HG02938 (cell line): Measurements from ENCODE around the gene TMEM140.
A peak's percentile ranks its signal among the peaks of the same experiment; 100 is the strongest.

ENCODE experiments used
- ATAC-seq: cut with Tn5 transposase; IDR thresholded peaks from one replicate; pipeline ENCODE4 v1.9.1; 2021; ENCODE audit warnings: mild to moderate bottlenecking, moderate library complexity; ENCODE audit not compliant: unreplicated experiment

The TMEM140 gene

DNA sequence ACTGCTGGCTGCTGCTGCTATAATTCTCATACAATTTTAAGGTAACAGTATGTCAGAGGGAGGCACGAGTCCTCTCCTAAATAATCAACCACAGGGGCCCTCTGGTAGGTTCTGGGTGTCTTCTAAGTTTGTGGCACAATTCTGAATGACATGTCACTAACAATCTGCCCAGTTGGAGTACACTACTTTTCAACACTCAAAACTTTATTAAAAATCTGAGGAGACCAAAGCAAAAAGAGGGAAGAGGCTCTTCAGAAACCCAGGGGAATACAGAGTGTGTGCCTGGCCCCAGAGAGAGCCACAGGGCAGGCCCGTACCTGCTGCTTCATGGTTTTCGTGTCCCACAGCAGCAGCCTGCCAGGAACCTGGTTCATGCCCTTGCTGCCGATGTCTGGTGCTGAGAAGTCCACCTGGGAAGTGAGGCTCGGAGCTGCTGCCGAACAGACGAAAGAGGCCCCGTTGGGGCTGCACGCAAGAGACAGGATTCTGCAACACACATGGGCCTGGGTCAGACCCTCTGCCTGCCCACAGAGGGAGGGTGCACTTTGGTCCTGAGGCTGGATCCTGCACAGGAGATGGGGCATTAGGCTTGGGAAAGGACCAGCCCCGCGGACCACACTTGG is 45.2 kb downstream of the TMEM140 start:
- ATAC-seq, result no peak

- no peak for ATAC-seq
Observed at GRCh38 chr7:135193615-135194081, 45.8 kb downstream of the TMEM140 start.

GRCh38 chr7:135194494-135195095 is 46.7 kb downstream of the TMEM140 start:
- no peak for ATAC-seq

DNA sequence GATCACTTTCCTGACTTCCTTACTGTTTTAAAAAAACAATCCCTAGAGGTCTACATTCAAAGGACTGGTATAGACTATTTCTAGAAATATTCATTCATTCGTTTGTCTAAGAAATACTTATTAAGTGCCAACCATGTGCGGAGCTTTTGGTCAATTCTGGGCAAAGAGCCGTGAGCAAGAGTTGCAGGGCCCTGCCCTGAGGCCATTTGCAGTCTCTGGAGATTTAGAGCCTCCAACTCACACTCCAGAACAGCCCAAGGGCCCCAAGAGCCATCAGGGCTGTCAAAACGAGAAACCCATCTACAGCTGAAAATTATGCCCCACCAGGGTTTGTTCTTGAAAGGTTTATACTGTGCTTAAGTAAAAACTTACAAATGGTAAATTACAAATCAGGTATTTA is 47.3 kb downstream of the TMEM140 start:
- no peak for ATAC-seq

DNA sequence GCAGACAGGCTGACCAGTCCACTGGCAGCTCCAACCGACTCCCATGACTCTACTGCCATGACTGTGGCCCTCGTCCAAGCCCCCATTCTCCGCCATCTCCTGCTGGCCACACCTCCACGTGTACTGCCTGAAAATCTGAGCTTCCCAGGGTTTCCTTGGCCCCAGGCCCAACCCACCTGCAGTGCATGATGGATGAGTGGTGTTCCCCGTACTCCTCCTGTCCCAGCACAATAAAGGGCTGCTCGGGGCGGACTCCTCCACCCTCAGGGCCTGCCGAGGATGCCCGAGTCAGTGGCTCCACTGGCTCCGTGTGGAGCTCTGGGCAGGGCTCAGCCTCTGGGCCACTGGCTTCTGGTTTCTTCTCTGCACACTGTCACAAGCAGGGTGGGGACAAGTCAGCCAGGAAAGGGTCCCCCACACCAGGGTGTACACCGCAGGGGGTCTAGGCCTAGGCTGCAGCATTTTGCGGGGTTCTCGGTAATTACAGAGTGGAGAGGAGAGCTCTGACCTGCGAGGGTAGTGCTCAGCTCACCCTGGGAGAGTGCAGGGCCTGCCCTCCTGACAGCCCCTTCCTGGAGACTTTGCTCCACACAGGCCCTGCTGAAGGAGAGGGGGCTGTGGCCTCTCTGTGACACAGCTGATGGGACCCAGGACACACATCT is 48.2 kb downstream of the TMEM140 start:
- no peak for ATAC-seq

GRCh38 chr7:135197343-135197742 is 49.5 kb downstream of the TMEM140 start:
- no peak for ATAC-seq

DNA sequence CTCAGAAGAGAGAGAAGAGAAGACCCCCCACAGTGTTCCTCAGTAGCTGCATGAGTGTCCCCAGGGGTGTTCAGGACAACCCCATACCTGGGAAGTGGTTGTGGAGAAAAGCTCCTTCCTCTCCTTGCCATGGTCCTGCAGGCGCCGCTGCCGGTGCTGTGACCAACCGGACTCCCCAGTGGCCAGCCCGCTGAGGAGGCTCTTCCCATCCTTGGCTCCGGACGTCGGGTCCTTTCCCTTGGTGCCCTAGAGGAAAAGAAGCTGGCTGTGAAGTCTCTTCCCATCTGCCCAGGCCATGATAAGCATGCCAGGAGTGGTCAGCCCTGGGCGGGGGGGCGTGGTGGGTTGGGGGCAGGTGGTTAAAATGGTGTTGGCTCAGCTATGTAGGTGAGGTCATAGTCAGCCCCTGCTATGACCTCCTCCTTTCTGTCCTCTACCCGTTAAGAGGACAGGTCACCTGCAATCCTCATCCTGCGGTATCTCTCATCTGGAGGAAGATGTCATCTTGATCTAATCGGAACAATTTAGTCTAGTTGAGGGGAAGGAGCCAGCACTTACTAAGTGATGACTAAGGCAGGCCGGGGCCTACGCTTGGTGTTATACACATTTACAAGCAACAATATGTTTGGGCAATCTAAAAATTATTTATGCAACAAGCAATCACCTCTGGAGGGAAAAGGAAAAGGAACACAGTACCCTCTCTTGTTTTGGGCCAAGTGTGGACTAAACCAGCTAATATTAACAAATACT is 50.2 kb downstream of the TMEM140 start:
- no peak for ATAC-seq

GRCh38 chr7:135199439-135199838 is 51.6 kb downstream of the TMEM140 start:
- no peak for ATAC-seq

- no peak for ATAC-seq
Observed at GRCh38 chr7:135200821-135201331, 53.0 kb downstream of the TMEM140 start.

GRCh38 chr7:135201350-135201749 is 53.5 kb downstream of the TMEM140 start:
- no peak for ATAC-seq

DNA sequence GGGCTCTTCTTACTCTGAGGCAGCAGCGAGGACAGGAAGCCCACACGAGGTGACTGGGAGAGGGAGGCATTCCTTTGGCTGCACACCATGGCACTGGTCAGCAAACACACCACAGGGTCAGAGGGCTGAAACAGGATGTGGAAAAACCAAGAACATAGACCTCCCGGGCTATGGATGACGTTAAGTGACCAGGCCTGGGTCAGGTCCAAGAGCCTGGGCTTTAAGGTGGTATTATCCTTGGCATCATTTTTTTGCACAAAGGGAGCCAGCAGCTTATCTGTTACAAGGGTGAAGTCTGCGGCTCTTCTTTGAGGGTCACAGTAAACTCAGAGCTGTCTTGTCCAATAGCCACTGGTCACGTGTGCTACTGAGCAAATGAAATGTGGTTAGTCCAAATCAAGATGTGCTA is 56.5 kb downstream of the TMEM140 start:
- no peak for ATAC-seq

- no peak for ATAC-seq
Observed at GRCh38 chr7:135204876-135205275, 57.0 kb downstream of the TMEM140 start.

DNA sequence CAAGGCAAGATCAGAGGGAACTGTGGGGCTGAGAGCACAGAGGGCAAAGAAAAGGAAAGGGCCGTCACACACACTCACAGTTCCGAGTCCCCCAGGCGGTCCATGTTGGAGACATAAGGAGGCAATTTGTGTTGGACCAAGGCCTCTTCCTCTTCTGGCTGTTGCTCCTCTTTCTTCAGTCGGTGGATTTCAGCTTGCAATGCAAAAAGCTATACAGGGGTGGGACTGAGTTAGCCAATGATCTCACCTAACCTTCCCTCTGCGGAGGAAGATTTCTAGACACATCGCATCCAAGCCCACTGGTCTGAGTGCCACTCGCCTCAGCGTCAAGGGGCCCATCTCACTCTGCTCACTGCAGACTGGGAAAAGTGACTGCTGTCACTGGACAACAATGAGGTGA is 58.0 kb downstream of the TMEM140 start:
- ATAC-seq, result no peak

GRCh38 chr7:135206941-135207391 is 59.1 kb downstream of the TMEM140 start:
- ATAC-seq, result peak; percentile 34

- ATAC-seq, result peak; percentile 15
Observed at GRCh38 chr7:135207406-135208101, 59.7 kb downstream of the TMEM140 start.

- no peak for ATAC-seq
Observed at GRCh38 chr7:135208102-135208793, 60.4 kb downstream of the TMEM140 start.

GRCh38 chr7:135209225-135209834 is 61.5 kb downstream of the TMEM140 start:
- no peak for ATAC-seq

DNA sequence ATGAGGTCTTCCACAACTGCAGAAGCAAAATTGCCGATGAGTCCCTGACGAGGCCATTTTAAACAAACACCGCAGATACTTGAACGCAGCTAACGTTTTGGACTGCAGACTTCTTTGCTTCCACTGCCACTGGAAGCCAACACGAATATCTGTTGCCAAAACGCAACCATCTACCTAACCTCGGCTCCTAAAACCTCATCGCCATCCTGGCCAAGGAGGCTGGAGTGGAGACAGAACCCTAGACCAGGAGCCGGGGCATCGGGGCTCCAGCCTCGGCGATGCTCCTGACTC is 63.0 kb downstream of the TMEM140 start:
- peak; percentile 1 for ATAC-seq

GRCh38 chr7:135211179-135211945 is 63.5 kb downstream of the TMEM140 start, which contains the start of gene WDR91:
Gene WDR91, minus strand, starts transcription at chr7:135211526. Its CDS starts 24 bp downstream, at chr7:135211502.
- ATAC-seq, result peak; percentile 64
